Measurements from ENCODE around the gene SETD2.

- TF ChIP-seq CTCF (IDR thresholded peaks at IDR 0.05; ENCODE audit: poor library complexity), result no peak
- no peak for TF ChIP-seq EZH2 (IDR thresholded peaks at IDR 0.05; ENCODE audit: borderline replicate concordance)
Measured at GRCh38 chr3:46990573-46991374, 173.1 kb downstream of the SETD2 start.
